Stimulated activated CD4-positive, alpha-beta T cell treated with anti-CD3 and anti-CD28 coated beads, Interleukin-4, amount 100 ng/mL, for 24 hours (primary cell): ENCODE data around the gene PAX2.

Source experiments
- DNase-seq: peaks from one replicate; pipeline ENCODE4 v3.0.0-alpha.2; 2020

The PAX2 gene

GRCh38 chr10:100825325-100825875 lies 80.0 kb downstream of the PAX2 start:
- DNase-seq, result no peak

GRCh38 chr10:100826031-100826651 lies 80.8 kb downstream of the PAX2 start:
- no peak for DNase-seq

DNA sequence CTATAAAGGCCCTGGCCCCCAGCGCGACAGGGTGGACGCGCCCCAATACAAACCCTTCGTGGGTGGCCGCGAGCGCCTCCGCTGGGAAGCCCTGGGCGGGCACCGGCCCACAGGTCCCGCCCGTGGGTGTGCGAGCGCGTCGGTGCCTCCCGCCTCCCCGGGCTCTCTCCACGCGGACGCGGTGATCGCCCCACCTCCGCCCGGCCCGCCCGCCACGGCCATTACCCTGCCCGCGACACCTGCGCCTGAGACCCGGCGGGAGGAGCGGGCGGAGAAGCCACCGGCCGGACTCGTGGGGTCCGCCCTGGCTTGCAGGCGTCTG lies 81.2 kb downstream of the PAX2 start:
- DNase-seq, result no peak

GRCh38 chr10:100826983-100827818 lies 81.8 kb downstream of the PAX2 start:
- peak; percentile 23 for DNase-seq

- no peak for DNase-seq
Measured at GRCh38 chr10:100827819-100828737, 82.7 kb downstream of the PAX2 start.

GRCh38 chr10:100828738-100829096 lies 83.3 kb downstream of the PAX2 start:
- no peak for DNase-seq

DNA sequence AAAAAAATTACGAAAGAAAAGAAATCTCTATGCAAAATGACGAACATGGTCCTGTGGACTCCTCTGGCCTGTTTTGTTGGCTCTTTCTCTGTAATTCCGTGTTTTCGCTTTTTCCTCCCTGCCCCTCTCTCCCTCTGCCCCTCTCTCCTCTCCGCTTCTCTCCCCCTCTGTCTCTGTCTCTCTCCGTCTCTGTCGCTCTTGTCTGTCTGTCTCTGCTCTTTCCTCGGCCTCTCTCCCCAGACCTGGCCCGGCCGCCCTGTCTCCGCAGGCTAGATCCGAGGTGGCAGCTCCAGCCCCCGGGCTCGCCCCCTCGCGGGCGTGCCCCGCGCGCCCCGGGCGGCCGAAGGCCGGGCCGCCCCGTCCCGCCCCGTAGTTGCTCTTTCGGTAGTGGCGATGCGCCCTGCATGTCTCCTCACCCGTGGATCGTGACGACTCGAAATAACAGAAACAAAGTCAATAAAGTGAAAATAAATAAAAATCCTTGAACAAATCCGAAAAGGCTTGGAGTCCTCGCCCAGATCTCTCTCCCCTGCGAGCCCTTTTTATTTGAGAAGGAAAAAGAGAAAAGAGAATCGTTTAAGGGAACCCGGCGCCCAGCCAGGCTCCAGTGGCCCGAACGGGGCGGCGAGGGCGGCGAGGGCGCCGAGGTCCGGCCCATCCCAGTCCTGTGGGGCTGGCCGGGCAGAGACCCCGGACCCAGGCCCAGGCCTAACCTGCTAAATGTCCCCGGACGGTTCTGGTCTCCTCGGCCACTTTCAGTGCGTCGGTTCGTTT lies 83.9 kb downstream of the PAX2 start:
- DNase-seq, result no peak

- DNase-seq, result no peak
Measured at GRCh38 chr10:100829933-100830727, 84.7 kb downstream of the PAX2 start.

DNA sequence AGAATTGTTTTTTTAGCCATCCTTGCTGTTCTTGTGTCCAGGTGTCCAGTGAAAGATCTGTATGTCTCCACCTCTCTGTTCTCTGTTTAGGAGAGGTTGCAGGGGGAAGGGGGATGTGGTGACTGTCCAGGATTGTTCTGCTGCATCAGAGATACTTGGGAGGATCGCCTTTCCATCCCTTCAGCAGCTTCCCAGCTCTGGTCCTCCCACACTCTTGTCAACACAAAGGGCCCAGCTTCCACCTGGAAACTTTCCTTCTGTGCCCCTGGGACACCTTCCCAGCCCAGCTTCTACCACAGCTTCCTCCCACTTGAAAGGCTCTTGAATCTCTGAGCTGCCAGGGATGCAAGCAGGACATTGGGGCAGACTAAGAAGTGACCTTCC lies 85.3 kb downstream of the PAX2 start:
- no peak for DNase-seq

DNA sequence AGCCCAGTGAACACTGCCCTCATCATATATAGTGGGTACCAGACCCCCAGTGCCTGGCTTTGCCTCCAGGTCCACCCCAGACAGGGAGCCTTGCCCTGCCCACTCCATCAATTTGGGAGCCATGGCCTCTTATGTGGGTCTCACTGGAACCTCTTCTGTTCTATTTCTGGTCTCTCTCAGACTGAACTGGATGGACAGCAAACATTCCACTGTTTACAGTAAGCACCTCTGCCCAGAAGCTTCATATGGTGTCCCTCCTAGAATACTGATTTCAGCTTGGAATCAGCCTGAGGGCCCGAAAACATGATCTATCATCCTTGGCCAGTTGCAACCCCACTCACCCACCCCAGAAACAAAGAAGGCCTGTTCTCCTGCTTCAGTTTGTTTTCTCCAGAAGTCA lies 86.4 kb downstream of the PAX2 start:
- no peak for DNase-seq

- no peak for DNase-seq
Measured at GRCh38 chr10:100835810-100836209, 90.4 kb downstream of the PAX2 start.

DNA sequence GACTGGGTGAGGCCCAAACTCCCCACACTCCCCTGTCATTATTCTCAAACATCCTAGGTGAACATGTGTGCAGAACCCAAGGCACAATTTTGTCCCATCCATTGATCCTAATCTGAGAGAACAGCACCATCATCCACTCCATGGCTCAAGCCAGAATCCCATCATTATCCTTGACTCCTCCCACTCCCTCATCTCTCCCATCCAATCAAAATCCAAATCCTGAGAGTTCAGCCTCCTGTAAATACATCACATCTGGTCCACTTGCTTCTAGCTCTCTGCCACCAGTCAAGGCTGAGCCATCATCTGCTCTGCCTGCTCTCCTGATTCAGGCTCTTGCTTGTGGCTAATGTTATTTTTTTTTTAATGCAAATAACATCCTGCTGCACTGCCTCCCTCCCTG lies 91.5 kb downstream of the PAX2 start:
- no peak for DNase-seq

DNA sequence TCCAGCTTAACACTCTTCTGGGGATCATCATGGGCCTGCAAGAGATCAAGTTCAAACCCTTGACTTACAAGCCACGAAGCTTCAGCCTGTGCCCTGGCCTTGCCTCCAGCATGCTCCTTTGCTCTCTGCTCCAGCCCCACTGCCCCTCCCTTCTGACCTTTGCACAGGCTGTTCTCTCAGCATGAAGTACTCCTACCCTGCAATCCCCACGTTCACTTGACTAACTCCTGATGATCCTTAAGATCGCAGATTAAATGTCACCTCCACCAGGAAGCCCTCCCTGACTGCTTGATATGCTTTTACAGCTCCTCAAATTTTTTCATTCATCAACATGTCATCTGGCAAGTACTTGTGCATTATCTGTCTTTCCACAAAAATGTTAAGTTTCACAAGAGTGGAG lies 91.9 kb downstream of the PAX2 start:
- no peak for DNase-seq

- no peak for DNase-seq
Measured at GRCh38 chr10:100838986-100839385, 93.6 kb downstream of the PAX2 start.

DNA sequence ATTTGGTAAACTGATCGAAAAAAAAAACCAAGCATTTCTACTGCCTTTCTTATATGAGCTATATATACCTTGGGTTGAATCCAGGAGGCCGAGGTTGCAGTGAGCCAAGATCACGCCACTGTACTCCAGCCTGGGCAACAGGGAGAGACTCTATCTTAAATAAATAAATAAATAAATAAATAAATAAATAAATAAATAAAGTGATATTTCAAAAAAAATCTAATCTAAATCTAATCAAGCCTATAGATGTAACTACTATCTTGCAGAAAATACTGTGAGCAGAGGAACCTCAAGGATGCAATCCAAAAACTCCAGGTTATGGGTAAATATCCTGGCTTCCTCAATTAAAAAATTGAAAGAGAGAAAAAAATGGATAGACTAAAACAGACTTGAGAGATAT lies 96.1 kb downstream of the PAX2 start:
- DNase-seq, result no peak

DNA sequence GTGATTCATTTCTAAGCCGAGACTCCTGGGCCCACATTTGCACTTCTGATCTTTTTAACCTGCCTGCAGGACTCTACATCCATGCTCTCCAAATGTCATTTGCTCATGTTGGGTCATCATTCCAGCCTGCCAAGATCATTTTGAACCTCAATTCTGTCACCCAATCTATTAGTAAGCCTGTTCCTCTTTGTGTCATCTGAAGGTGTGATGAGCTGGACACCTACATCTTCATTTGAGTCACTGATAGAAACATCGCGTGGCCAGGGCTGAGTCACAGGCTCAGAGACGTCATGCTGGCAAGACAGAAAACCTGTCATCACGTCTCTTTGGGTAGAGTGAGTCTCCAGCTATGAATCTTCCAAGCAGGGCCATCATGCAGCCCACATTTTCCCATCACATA lies 102.1 kb downstream of the PAX2 start:
- DNase-seq, result peak; percentile 78

GRCh38 chr10:100848770-100849169 lies 103.4 kb downstream of the PAX2 start:
- DNase-seq, result no peak

DNA sequence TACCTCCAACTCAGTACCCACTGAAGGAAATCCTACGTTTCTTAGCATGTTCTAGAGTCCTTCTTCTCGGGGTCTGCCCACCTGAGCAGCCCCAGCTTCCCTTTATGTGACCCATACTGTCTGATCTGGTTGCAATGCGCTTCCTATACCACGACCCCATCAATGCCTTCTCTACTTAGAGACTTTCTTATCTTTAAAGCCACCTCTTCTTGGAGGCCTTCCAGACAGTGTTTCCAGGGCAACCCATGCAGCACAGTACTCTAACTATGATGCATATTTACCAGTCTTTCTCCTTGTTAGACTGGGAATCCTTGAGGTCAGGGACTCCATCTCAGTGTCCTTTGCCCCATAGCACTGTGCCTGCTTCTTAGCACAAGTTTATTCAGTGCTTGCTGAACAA lies 112.9 kb downstream of the PAX2 start:
- no peak for DNase-seq

- DNase-seq, result no peak
Measured at GRCh38 chr10:100858747-100859483, 113.5 kb downstream of the PAX2 start.

GRCh38 chr10:100859484-100859763 lies 114.0 kb downstream of the PAX2 start:
- DNase-seq, result no peak

DNA sequence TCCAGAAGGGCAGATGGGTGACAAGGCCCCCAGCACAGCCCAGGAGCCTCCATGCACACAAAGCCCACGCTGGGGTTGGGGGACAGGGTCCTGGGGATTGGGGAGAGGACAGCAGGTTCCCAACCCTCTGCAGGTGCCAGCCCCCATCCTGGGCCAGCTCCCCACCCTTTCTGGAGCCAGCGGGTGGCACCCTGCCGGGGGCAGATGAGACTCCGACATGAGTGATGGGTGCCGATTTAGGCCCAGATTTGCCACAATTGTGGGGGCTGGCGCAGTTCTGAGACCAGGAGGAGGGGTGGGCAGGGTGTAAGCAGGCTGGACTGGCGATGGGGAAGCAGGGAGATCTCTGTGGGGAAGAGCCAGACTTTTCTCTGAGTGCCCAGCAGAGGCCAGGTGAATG lies 118.1 kb downstream of the PAX2 start:
- DNase-seq, result no peak
